Activated CD4-positive, alpha-beta T cell treated with anti-CD3 and anti-CD28 coated beads for 36 hours (primary cell): ENCODE results near the gene PTPRG. TPM values are rescaled to one million over a fixed set of nuclear protein-coding genes. Genes with fewer than 3 reads are reported as not detected.

Experiments used
- ATAC-seq: fragments of 200-7000 bp; cut with Tn5 transposase; one replicate; pipeline ENCODE4 v1.10.0; 2021; ENCODE audit warnings: mild to moderate bottlenecking, moderate library complexity
- CTCF ChIA-PET: fragments of 350-600 bp; sonication (Branson Sonifier 250); formaldehyde crosslinking; loops from one replicate; lab custom pipeline; 2021; ENCODE audit warnings: antibody characterized with exemption; lab: Charles Lee
- POLR2A ChIA-PET: fragments of 350-600 bp; sonication (Branson Sonifier 250); formaldehyde crosslinking; loops from one replicate; lab custom pipeline; 2021; ENCODE audit warnings: antibody characterized with exemption, inconsistent platforms; lab: Charles Lee
- DNase-seq: peaks from one replicate; pipeline ENCODE4 v3.0.0-alpha.2; 2020
- H3K27ac Mint-ChIP-seq: one replicate; pipeline ENCODE4 v1.8.0; 2021; ENCODE audit warnings: mixed read lengths
- H3K27me3 Mint-ChIP-seq: one replicate; pipeline ENCODE4 v1.8.0; 2021; ENCODE audit warnings: mixed read lengths
- H3K36me3 Mint-ChIP-seq: one replicate; pipeline ENCODE4 v1.8.0; 2021; ENCODE audit warnings: low read depth, mixed read lengths
- H3K4me1 Mint-ChIP-seq: one replicate; pipeline ENCODE4 v1.8.0; 2021; ENCODE audit warnings: mixed read lengths
- H3K4me3 Mint-ChIP-seq: one replicate; pipeline ENCODE4 v1.8.0; 2021; ENCODE audit warnings: mild to moderate bottlenecking, moderate library complexity, mixed read lengths
- H3K9me3 Mint-ChIP-seq: one replicate; pipeline ENCODE4 v1.8.0; 2021; ENCODE audit warnings: low read depth, mixed read lengths
- intact Hi-C, 2 experiments: fragments of 100-400 bp; cut with DNase I in 1 of 2; cut with micrococcal nuclease in 1 of 2; formaldehyde crosslinking; loops; one replicate each; pipeline versions ENCODE4 v1.14.2 to v1.15.1; 2022 to 2024; cut with DNase I, micrococcal nuclease
- total RNA-seq, 2 experiments: library from RNA; stranded (reverse); gene quantifications; one replicate each; pipeline ENCODE4 v1.2.3, GENCODE V29; 2021

PTPRG gene
- total RNA-seq, 2 experiments from 2014 or later: 0.32 to 0.33 TPM

DNA sequence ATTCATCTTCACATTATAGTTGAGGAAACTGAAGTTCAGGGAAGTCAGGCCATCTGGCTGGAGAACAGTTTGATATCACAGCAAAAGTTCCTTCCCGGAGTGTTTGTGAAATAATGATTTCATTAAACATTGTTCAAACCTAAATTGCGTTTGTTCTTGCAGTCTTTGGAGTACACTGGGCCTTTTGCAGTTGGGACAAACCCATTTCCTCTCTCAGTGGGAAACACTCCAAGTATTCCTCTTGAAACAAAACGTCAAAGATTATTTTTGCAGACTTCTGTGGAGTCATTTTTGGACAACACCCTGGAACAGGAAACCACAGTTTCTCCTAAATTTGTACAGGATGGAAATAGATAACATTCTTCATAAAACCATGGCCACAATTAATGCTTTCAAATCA is 287.5 kb downstream of the PTPRG start:
- no peaks in the 10 kb centered on the region for H3K36me3 Mint-ChIP-seq
- H3K27me3 Mint-ChIP-seq: no peaks in the 10 kb centered on the region
- no peaks in the 10 kb centered on the region for H3K4me1 Mint-ChIP-seq
- no peak overlapping the region for H3K4me3 Mint-ChIP-seq
- no peaks in the 10 kb centered on the region for H3K9me3 Mint-ChIP-seq
- no peak for ATAC-seq
- DNase-seq: no peak
- POLR2A ChIA-PET: no interaction called here
- intact Hi-C loops: no loop called here
- CTCF ChIA-PET: no interaction called here
- no peak overlapping the region for H3K27ac Mint-ChIP-seq

DNA sequence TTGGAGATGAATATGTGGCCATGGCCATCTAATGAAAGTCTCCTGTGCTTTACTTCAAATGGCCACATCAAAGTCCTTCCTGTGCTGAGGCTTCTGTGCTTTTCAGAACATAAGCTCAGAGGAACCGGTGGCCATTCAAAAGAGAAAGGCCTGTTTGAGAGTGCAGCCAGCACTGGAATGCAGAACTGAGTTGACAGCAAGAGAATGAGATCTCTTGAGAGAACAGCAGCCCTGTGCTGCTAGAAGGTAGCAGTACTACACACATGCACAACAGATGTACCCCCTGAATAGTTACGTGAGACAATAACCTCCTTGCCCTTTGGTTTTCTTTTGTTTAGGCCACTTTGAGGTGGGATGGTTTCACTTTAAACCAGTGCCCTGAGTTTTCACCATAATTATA is 292.5 kb downstream of the PTPRG start:
- ATAC-seq (no peak), DNase-seq (no peak)
- Mint-ChIP-seq H3K27ac (no peak overlapping the region), H3K9me3 (no peaks in the 10 kb centered on the region), H3K27me3 (peaks cover 3% of the 10 kb centered on the region), H3K4me1 (no peaks in the 10 kb centered on the region), H3K4me3 (no peak overlapping the region), H3K36me3 (no peaks in the 10 kb centered on the region)
- ChIA-PET CTCF (no interaction called here), POLR2A (no interaction called here)
- intact Hi-C loops: loop anchor here in 1 of 2 experiments (10.0 kb wide), 1 partner anchor 331 kb away; no protein-coding TSS in a partner anchor

DNA sequence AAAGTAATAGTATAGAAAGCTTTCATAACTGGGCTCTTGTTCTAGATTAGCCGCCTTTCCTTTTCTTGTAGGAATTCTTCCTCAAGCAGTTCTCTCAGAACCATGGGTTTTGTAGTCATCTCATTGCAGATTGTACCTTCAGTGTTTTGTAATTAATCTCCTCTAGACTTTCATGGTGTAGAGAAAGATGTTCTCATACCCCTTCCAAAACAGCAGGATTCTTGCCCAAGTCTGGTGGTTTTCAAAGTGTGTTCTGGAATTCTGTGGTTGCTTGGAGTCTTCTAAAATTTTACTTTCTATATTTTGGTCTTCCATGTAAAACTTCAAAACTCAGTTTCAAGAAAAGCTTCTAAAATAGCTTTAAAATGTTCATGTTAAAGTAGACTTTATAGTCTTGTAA is 293.8 kb downstream of the PTPRG start:
- CTCF ChIA-PET: no interaction called here
- peaks cover 7% of the 10 kb centered on the region for H3K27me3 Mint-ChIP-seq
- H3K27ac Mint-ChIP-seq: no peak overlapping the region
- H3K36me3 Mint-ChIP-seq: no peaks in the 10 kb centered on the region
- no peak for ATAC-seq
- DNase-seq: no peak
- intact Hi-C loops: loop anchor here in 1 of 2 experiments (10.0 kb wide), 1 partner anchor 330 kb away; no protein-coding TSS in a partner anchor
- no peaks in the 10 kb centered on the region for H3K4me1 Mint-ChIP-seq
- no peaks in the 10 kb centered on the region for H3K9me3 Mint-ChIP-seq
- POLR2A ChIA-PET: interaction anchor here (0.6 kb wide), 1 partner anchor 126 kb away, joined by 3 read pairs; no protein-coding TSS in a partner anchor
- H3K4me3 Mint-ChIP-seq: no peak overlapping the region

DNA sequence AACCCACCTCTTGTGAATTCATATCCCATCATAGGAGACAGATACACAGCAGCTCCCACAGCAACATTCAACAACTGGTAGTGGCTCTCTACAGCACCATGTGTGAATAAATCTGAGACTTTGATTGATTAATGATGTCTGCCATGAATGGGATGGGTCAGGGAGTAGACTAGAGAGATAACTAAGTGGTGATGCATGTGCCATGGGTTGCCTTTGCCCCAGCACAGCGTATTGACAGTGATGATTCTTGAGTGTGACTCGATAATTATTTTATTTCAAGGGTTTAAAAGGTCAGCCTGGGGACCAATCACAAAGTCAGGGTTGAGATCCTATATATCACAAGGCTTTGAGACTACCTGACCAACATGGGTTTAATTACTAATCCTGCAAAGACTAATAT is 295.9 kb downstream of the PTPRG start:
- Mint-ChIP-seq H3K4me1 (no peaks in the 10 kb centered on the region), H3K4me3 (no peak overlapping the region), H3K9me3 (no peaks in the 10 kb centered on the region), H3K27ac (no peak overlapping the region), H3K36me3 (no peaks in the 10 kb centered on the region), H3K27me3 (peaks cover 7% of the 10 kb centered on the region)
- intact Hi-C loops: loop anchor here in 1 of 2 experiments (10.0 kb wide), 1 partner anchor 328 kb away; no protein-coding TSS in a partner anchor
- DNase-seq (no peak), ATAC-seq (no peak)
- CTCF ChIA-PET: no interaction called here
- POLR2A ChIA-PET: no interaction called here

GRCh38 chr3:61858054-61858453 is 296.7 kb downstream of the PTPRG start:
- Mint-ChIP-seq H3K4me3 (no peak overlapping the region), H3K27me3 (peaks cover 7% of the 10 kb centered on the region), H3K36me3 (no peaks in the 10 kb centered on the region), H3K9me3 (no peaks in the 10 kb centered on the region), H3K27ac (no peak overlapping the region), H3K4me1 (no peaks in the 10 kb centered on the region)
- ATAC-seq (no peak), DNase-seq (no peak)
- CTCF ChIA-PET: interaction anchor here (1.0 to 1.2 kb wide), 2 partner anchors 47 to 78 kb away, joined by 3 to 4 read pairs; no protein-coding TSS in a partner anchor
- POLR2A ChIA-PET: no interaction called here
- intact Hi-C loops: loop anchor here (2.0 to 10.0 kb wide), 2 partner anchors 327 to 331 kb away; no protein-coding TSS in a partner anchor

GRCh38 chr3:61861410-61861809 is 300.0 kb downstream of the PTPRG start:
- no peaks in the 10 kb centered on the region for H3K36me3 Mint-ChIP-seq
- no peak for DNase-seq
- intact Hi-C loops: no loop called here
- H3K9me3 Mint-ChIP-seq: no peaks in the 10 kb centered on the region
- no peaks in the 10 kb centered on the region for H3K4me1 Mint-ChIP-seq
- H3K27me3 Mint-ChIP-seq: peaks cover 7% of the 10 kb centered on the region
- H3K27ac Mint-ChIP-seq: no peak overlapping the region
- POLR2A ChIA-PET: no interaction called here
- CTCF ChIA-PET: interaction anchor here (0.6 kb wide), 1 partner anchor 381 kb away, joined by 3 read pairs; no protein-coding TSS in a partner anchor
- no peak overlapping the region for H3K4me3 Mint-ChIP-seq
- ATAC-seq: no peak

DNA sequence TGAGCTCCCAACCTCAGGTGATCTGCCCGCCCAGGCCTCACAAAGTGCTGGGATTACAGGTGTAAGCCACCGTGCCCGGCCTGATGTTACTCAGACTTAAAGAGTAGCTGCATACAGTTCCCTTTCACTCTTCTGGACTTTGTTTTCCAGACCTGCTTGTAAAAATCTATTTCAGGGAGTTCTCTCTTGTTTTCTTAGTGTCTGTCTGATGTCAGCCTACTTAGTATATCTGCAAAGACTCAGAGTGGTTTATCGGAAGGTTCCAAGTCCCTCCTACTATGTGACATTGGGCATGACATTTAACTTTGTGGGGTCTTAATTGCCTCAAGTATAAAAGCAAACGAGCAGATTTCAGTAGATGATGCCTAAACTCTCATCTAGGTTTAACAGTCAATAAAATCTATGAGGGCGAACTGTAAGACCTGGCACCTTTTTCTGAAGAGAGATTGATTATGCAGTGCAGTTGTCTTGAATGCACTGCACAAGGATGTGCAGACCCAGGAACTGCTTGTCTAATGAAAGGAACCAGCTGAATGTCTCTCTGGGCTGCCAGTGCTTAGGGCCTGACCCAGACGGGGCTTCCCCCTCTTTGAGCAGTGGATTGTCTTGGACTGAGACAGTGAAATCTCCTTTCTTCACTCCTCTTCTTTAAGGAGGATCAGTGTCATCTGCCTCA is 301.4 kb downstream of the PTPRG start:
- H3K4me1 Mint-ChIP-seq: no peaks in the 10 kb centered on the region

DNA sequence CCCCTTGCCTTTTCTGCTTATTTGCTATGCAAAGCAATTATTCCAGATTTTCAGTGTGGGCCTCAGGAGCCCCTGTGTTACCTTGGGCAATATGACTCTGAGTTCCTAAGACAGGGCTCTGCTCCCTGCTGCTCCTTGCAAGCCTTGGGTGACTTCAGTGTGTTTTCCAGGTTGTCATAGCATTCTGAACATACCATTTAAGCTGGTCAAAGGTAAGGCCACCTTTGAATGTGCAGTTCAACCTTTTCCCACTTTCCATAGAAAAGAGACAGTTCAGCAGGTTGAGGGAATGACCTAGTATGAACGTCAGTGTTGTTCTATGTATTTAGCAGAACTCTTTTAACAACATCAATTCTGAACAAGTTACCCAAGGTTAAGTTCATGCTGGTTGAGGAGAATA is 302.2 kb downstream of the PTPRG start:
- ChIA-PET CTCF (no interaction called here), POLR2A (no interaction called here)
- ATAC-seq (no peak), DNase-seq (no peak)
- no peak overlapping the region for H3K4me3 Mint-ChIP-seq
- peaks cover 4% of the 10 kb centered on the region for H3K27me3 Mint-ChIP-seq
- no peaks in the 10 kb centered on the region for H3K36me3 Mint-ChIP-seq
- intact Hi-C loops: no loop called here
- no peaks in the 10 kb centered on the region for H3K9me3 Mint-ChIP-seq
- H3K27ac Mint-ChIP-seq: no peak overlapping the region
- no peaks in the 10 kb centered on the region for H3K4me1 Mint-ChIP-seq

More for the DNA sequence above, 301.4 kb downstream of the PTPRG start:
- CTCF ChIA-PET: no interaction called here
- no peaks in the 10 kb centered on the region for H3K9me3 Mint-ChIP-seq
- intact Hi-C loops: no loop called here
- no peak overlapping the region for H3K27ac Mint-ChIP-seq
- DNase-seq (no peak), ATAC-seq (no peak)
- H3K27me3 Mint-ChIP-seq: peaks cover 4% of the 10 kb centered on the region
- POLR2A ChIA-PET: no interaction called here
- H3K4me3 Mint-ChIP-seq: no peak overlapping the region
- no peaks in the 10 kb centered on the region for H3K36me3 Mint-ChIP-seq

- no peak for ATAC-seq
- POLR2A ChIA-PET: no interaction called here
- no peak for DNase-seq
- Mint-ChIP-seq H3K27ac (no peak overlapping the region), H3K4me1 (no peaks in the 10 kb centered on the region), H3K9me3 (no peaks in the 10 kb centered on the region), H3K27me3 (no peaks in the 10 kb centered on the region), H3K4me3 (no peak overlapping the region), H3K36me3 (no peaks in the 10 kb centered on the region)
- intact Hi-C loops: no loop called here
- CTCF ChIA-PET: interaction anchor here (0.7 kb wide), 1 partner anchor 359 kb away, joined by 3 read pairs; no protein-coding TSS in a partner anchor
These were observed 303.5 kb downstream of the PTPRG start for GRCh38 chr3:61864886-61865285.

- Mint-ChIP-seq H3K4me3 (no peak overlapping the region), H3K27ac (no peak overlapping the region), H3K27me3 (no peaks in the 10 kb centered on the region), H3K9me3 (no peaks in the 10 kb centered on the region), H3K36me3 (no peaks in the 10 kb centered on the region), H3K4me1 (no peaks in the 10 kb centered on the region)
- intact Hi-C loops: no loop called here
- CTCF ChIA-PET: interaction anchor here (0.7 kb wide), 1 partner anchor 360 kb away, joined by 3 read pairs; no protein-coding TSS in a partner anchor
- POLR2A ChIA-PET: no interaction called here
- no peak for DNase-seq
- no peak for ATAC-seq
These were observed 304.2 kb downstream of the PTPRG start for GRCh38 chr3:61865466-61866152.

DNA sequence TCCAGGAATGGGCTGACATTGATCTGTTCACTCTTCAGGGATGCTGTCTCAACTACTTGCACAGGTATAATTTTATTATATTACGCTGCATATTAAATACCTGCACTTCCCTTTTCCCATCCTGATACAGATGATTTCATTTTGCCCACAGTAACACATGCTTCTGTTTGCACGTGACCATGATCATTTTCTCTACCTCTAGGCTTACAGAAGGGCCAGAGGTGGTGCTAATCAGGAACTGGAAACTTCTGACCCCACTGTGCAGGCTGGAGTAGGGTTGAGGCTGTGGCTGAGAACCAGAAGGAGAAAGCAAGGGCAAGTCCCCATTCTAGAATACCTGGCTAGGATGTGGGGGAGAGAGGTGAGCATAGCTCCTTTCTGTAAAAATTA is 304.8 kb downstream of the PTPRG start:
- no peak overlapping the region for H3K4me3 Mint-ChIP-seq
- no peak overlapping the region for H3K27ac Mint-ChIP-seq
- no peak for DNase-seq
- peaks cover 2% of the 10 kb centered on the region for H3K27me3 Mint-ChIP-seq
- no peaks in the 10 kb centered on the region for H3K4me1 Mint-ChIP-seq
- H3K9me3 Mint-ChIP-seq: no peaks in the 10 kb centered on the region
- ChIA-PET POLR2A (no interaction called here), CTCF (no interaction called here)
- H3K36me3 Mint-ChIP-seq: no peaks in the 10 kb centered on the region
- ATAC-seq: no peak
- intact Hi-C loops: no loop called here
